A673 (cell line): Measurements from ENCODE around the gene SERPINB1. TPM values are rescaled to one million over a fixed set of nuclear protein-coding genes. Genes with fewer than 3 reads are reported as not detected.

ENCODE experiments used
- BruUV-seq: library from RNA; stranded (reverse); fragments of 400-500 nt; replicated peaks from 2 replicates; lab custom pipeline; 2021; lab: Mats Ljungman, UMichigan
- CTCF ChIA-PET: fragments of 300-600 bp; sonication (Branson Sonifier 250); formaldehyde crosslinking; loops from one replicate; lab custom pipeline; 2022; ENCODE audit warnings: antibody characterized with exemption; lab: Charles Lee
- POLR2A ChIA-PET: fragments of 300-600 bp; sonication (Branson Sonifier 250); formaldehyde crosslinking; loops from one replicate; lab custom pipeline; 2022; ENCODE audit warnings: antibody characterized with exemption; ENCODE audit not compliant: low non-redundant PET; lab: Charles Lee
- DNase-seq: peaks from one replicate; pipeline ENCODE4 v3.0.0-alpha.2; 2015; ENCODE audit warnings: low spot score
- H3K27ac ChIP-seq: fragments of 200-600 bp; sonication (generic); 2 replicates; pipeline ENCODE4 v1.5.1; 2016; ENCODE audit warnings: mixed run types, low read depth, mild to moderate bottlenecking, mixed read lengths, antibody characterized with exemption, low read length; ENCODE audit not compliant: poor library complexity, severe bottlenecking
- H3K27me3 ChIP-seq: fragments of 200-600 bp; sonication (generic); replicated peaks from 2 replicates; pipeline ENCODE4 v1.6.1; 2017; ENCODE audit warnings: mixed run types, low read depth, mild to moderate bottlenecking, mixed read lengths, antibody characterized with exemption, low read length; ENCODE audit not compliant: insufficient read depth, poor library complexity
- H3K36me3 ChIP-seq: fragments of 200-600 bp; sonication (generic); 2 replicates; pipeline ENCODE4 v1.6.1; 2016; ENCODE audit warnings: mixed run types, mild to moderate bottlenecking, mixed read lengths, antibody characterized with exemption, low read length; ENCODE audit not compliant: insufficient read depth, poor library complexity, severe bottlenecking
- H3K4me1 ChIP-seq: fragments of 200-600 bp; sonication (generic); 2 replicates; pipeline ENCODE4 v1.6.1; 2017; ENCODE audit warnings: mixed run types, mild to moderate bottlenecking, mixed read lengths, antibody characterized with exemption, low read length; ENCODE audit not compliant: insufficient read depth, poor library complexity, severe bottlenecking
- H3K4me3 ChIP-seq: fragments of 200-600 bp; sonication (generic); 2 replicates; pipeline ENCODE4 v1.5.1; 2016; ENCODE audit warnings: low read depth, mixed run types, mild to moderate bottlenecking, mixed read lengths, low read length; ENCODE audit not compliant: poor library complexity, severe bottlenecking
- H3K9me3 ChIP-seq: fragments of 200-600 bp; sonication (generic); 2 replicates; pipeline ENCODE4 v1.6.1; 2016; ENCODE audit warnings: mixed run types, low read depth, mild to moderate bottlenecking, mixed read lengths, antibody characterized with exemption, low read length; ENCODE audit not compliant: poor library complexity, severe bottlenecking
- CTCF ChIP-seq: fragments of 300-800, 200-600 bp; sonication (generic); conservative IDR thresholded peaks from 2 replicates; pipeline ENCODE4 v1.5.1; 2017; ENCODE audit warnings: low read depth, mild to moderate bottlenecking, antibody characterized with exemption, low read length, moderate library complexity, mixed read lengths
- EZH2 ChIP-seq: fragments of 200-600 bp; sonication (generic); IDR thresholded peaks from 2 replicates; pipeline ENCODE4 v1.6.1; 2017; ENCODE audit warnings: borderline replicate concordance, low read depth, mild to moderate bottlenecking, mixed read lengths, antibody characterized with exemption, low read length; ENCODE audit not compliant: poor library complexity, severe bottlenecking
- intact Hi-C: fragments of 100-400 bp; cut with micrococcal nuclease; formaldehyde crosslinking; loops from one replicate; pipeline ENCODE4 v1.10.0; 2022; ENCODE audit not compliant: unreplicated experiment
- total RNA-seq: library from RNA; stranded (reverse); gene quantifications from 2 replicates; pipeline ENCODE4 v1.2.3, GENCODE V29; 2021

Gene SERPINB1
- total RNA-seq, 1 experiment from 2014 or later, result 1.3 TPM

- no peak for DNase-seq
- Histone ChIP-seq H3K9me3 (no peaks in the 10 kb centered on the region), H3K27me3 (no peaks in the 10 kb centered on the region), H3K4me1 (peaks cover 26% of the 10 kb centered on the region), H3K4me3 (no peak overlapping the region), H3K36me3 (no peaks in the 10 kb centered on the region), H3K27ac (no peak overlapping the region)
- ChIA-PET CTCF (interaction anchor here (1.0 kb wide), 1 partner anchor 53 kb away, joined by 3 read pairs; no protein-coding TSS in a partner anchor), POLR2A (no interaction called here)
- intact Hi-C loops, result no loop called here
- no TSS peak for BruUV-seq
- TF ChIP-seq CTCF (no peak), EZH2 (no peak)
Observed at GRCh38 chr6:2844008-2844407, 2.3 kb upstream of the SERPINB1 start.

GRCh38 chr6:2843138-2843740 lies 1.6 kb upstream of the SERPINB1 start:
- BruUV-seq, result no TSS peak

GRCh38 chr6:2842139-2842552 lies 483 bp upstream of the SERPINB1 start:
- peak overlapping the region; percentile 67 for H3K27ac ChIP-seq
- BruUV-seq, result no TSS peak
- peaks cover 35% of the 10 kb centered on the region for H3K4me1 ChIP-seq
- H3K27me3 ChIP-seq, result no peaks in the 10 kb centered on the region
- no peaks in the 10 kb centered on the region for H3K36me3 ChIP-seq
- no peak for DNase-seq
- H3K4me3 ChIP-seq, result peak overlapping the region; percentile 26
- TF ChIP-seq CTCF (no peak), EZH2 (no peak)
- intact Hi-C loops, result no loop called here
- ChIA-PET POLR2A (interaction anchor here (0.6 kb wide), 1 partner anchor 9 kb away, joined by 3 read pairs; no protein-coding TSS in a partner anchor), CTCF (interaction anchor here (1.3 kb wide), 1 partner anchor 110 kb away, joined by 4 read pairs; no protein-coding TSS in a partner anchor)
- no peaks in the 10 kb centered on the region for H3K9me3 ChIP-seq

More at GRCh38 chr6:2843138-2843740, 1.6 kb upstream of the SERPINB1 start:
- H3K36me3 ChIP-seq, result no peaks in the 10 kb centered on the region
- intact Hi-C loops, result no loop called here
- H3K27me3 ChIP-seq, result no peaks in the 10 kb centered on the region
- POLR2A ChIA-PET, result no interaction called here
- peaks cover 34% of the 10 kb centered on the region for H3K4me1 ChIP-seq
- H3K27ac ChIP-seq, result no peak overlapping the region
- no peak for TF ChIP-seq EZH2
- no peak for TF ChIP-seq CTCF
- H3K4me3 ChIP-seq, result no peak overlapping the region
- H3K9me3 ChIP-seq, result no peaks in the 10 kb centered on the region
- DNase-seq, result no peak
- CTCF ChIA-PET, result interaction anchor here (1.0 kb wide), 1 partner anchor 52 kb away, joined by 3 read pairs; no protein-coding TSS in a partner anchor
